BE2C (cell line): ENCODE measurements around the gene ULK4.

Experiments used
- DNase-seq: peaks from one replicate; pipeline ENCODE4 v3.0.0-alpha.2; 2020
- H3K27me3 ChIP-seq: fragments of 250-450 bp; sonication (Bioruptor Pico); 2 replicates; pipeline ENCODE4 v1.5.1; 2020; ENCODE audit warnings: mild to moderate bottlenecking
- H3K36me3 ChIP-seq: fragments of 250-450 bp; sonication (Bioruptor Pico); 2 replicates; pipeline ENCODE4 v1.5.1; 2020; ENCODE audit warnings: mild to moderate bottlenecking
- H3K4me1 ChIP-seq: fragments of 250-450 bp; sonication (Bioruptor Pico); 2 replicates; pipeline ENCODE4 v1.5.1; 2020
- H3K4me3 ChIP-seq: 2 replicates; pipeline ENCODE4 v1.5.1; 2011; ENCODE audit warnings: low read depth, low read length
- H3K9me3 ChIP-seq: fragments of 250-450 bp; sonication (Bioruptor Pico); 2 replicates; pipeline ENCODE4 v1.5.1; 2020
- CTCF ChIP-seq: IDR thresholded peaks from 2 replicates; pipeline ENCODE4 v1.5.1; 2012; ENCODE audit warnings: mild to moderate bottlenecking, low read depth, low read length

The ULK4 gene

GRCh38 chr3:41940393-41940792, 21.5 kb downstream of the ULK4 start:
- H3K4me3 ChIP-seq: no peak overlapping the region
- H3K9me3 ChIP-seq: no peaks in the 10 kb centered on the region
- no peak for TF ChIP-seq CTCF
- no peaks in the 10 kb centered on the region for H3K36me3 ChIP-seq
- DNase-seq: no peak
- no peaks in the 10 kb centered on the region for H3K27me3 ChIP-seq
- no peaks in the 10 kb centered on the region for H3K4me1 ChIP-seq

- H3K4me3 ChIP-seq: no peak overlapping the region
- no peaks in the 10 kb centered on the region for H3K36me3 ChIP-seq
- no peak for TF ChIP-seq CTCF
- no peaks in the 10 kb centered on the region for H3K9me3 ChIP-seq
- H3K27me3 ChIP-seq: no peaks in the 10 kb centered on the region
- no peak for DNase-seq
- no peaks in the 10 kb centered on the region for H3K4me1 ChIP-seq
Observed at GRCh38 chr3:41936384-41936783, 25.5 kb downstream of the ULK4 start.

GRCh38 chr3:41933154-41933676, 28.7 kb downstream of the ULK4 start:
- DNase-seq: no peak
- no peak for TF ChIP-seq CTCF

GRCh38 chr3:41932464-41932863, 29.4 kb downstream of the ULK4 start:
- TF ChIP-seq CTCF: no peak
- Histone ChIP-seq H3K4me3 (no peak overlapping the region), H3K27me3 (no peaks in the 10 kb centered on the region), H3K9me3 (no peaks in the 10 kb centered on the region), H3K4me1 (no peaks in the 10 kb centered on the region), H3K36me3 (no peaks in the 10 kb centered on the region)
- DNase-seq: no peak

More at GRCh38 chr3:41933154-41933676, 28.7 kb downstream of the ULK4 start:
- H3K27me3 ChIP-seq: no peaks in the 10 kb centered on the region
- H3K4me1 ChIP-seq: no peaks in the 10 kb centered on the region
- H3K9me3 ChIP-seq: no peaks in the 10 kb centered on the region
- no peak overlapping the region for H3K4me3 ChIP-seq
- H3K36me3 ChIP-seq: no peaks in the 10 kb centered on the region

GRCh38 chr3:41920406-41920965, 41.4 kb downstream of the ULK4 start:
- TF ChIP-seq CTCF: no peak
- Histone ChIP-seq H3K4me1 (no peaks in the 10 kb centered on the region), H3K9me3 (no peaks in the 10 kb centered on the region), H3K36me3 (no peaks in the 10 kb centered on the region), H3K4me3 (no peak overlapping the region), H3K27me3 (no peaks in the 10 kb centered on the region)
- DNase-seq: no peak

- no peak for DNase-seq
- H3K9me3 ChIP-seq: no peaks in the 10 kb centered on the region
- H3K4me3 ChIP-seq: no peak overlapping the region
- no peaks in the 10 kb centered on the region for H3K36me3 ChIP-seq
- no peak for TF ChIP-seq CTCF
- H3K27me3 ChIP-seq: no peaks in the 10 kb centered on the region
- H3K4me1 ChIP-seq: no peaks in the 10 kb centered on the region
Observed at GRCh38 chr3:41915353-41915752, 46.5 kb downstream of the ULK4 start.
